ENCODE data around the gene TRIM69.
"Not testable (repeated sequence)": the region's sequence is repeated elsewhere in the genome, so short reads cannot be mapped to it uniquely, and the experiment has no call there.

The TRIM69 gene

GRCh38 chr15:44736181-44736765, at the start of gene TRIM69:
TRIM69 (plus strand) TSS chr15:44736528; CDS start chr15:44736705, 177 bp downstream.
- no peak for DNase-seq

- DNase-seq = not testable (repeated sequence)
Observed at GRCh38 chr15:44689318-44689717, 47.0 kb upstream of the TRIM69 start.

GRCh38 chr15:44690245-44690644, 46.1 kb upstream of the TRIM69 start:
- DNase-seq = peak; percentile 52

- DNase-seq = no peak
Observed at GRCh38 chr15:44692659-44693058, 43.7 kb upstream of the TRIM69 start.

- no peak for DNase-seq
Observed at GRCh38 chr15:44694416-44694815, 41.9 kb upstream of the TRIM69 start.

- DNase-seq = no peak
Observed at GRCh38 chr15:44695294-44695693, 41.0 kb upstream of the TRIM69 start.

GRCh38 chr15:44697014-44697413, 39.3 kb upstream of the TRIM69 start:
- DNase-seq = no peak

- no peak for DNase-seq
Observed at GRCh38 chr15:44698641-44699040, 37.7 kb upstream of the TRIM69 start.

- DNase-seq = not testable (repeated sequence)
Observed at GRCh38 chr15:44700676-44701075, 35.7 kb upstream of the TRIM69 start.

GRCh38 chr15:44705986-44706385, 30.3 kb upstream of the TRIM69 start:
- no peak for DNase-seq

GRCh38 chr15:44706401-44706800, 29.9 kb upstream of the TRIM69 start:
- DNase-seq = no peak

- DNase-seq = no peak
Observed at GRCh38 chr15:44706946-44707636, 29.2 kb upstream of the TRIM69 start.

- peak; percentile 79 for DNase-seq
Observed at GRCh38 chr15:44710236-44711095, 25.9 kb upstream of the TRIM69 start.

GRCh38 chr15:44711096-44711742, 25.1 kb upstream of the TRIM69 start, which contains the start of the genes B2M and PATL2:
B2M (plus strand) TSS chr15:44711517; CDS start chr15:44711547, 30 bp downstream.
PATL2 (minus strand) TSS chr15:44711323; CDS start chr15:44676490, 34,833 bp downstream.
- peak; percentile 98 for DNase-seq

GRCh38 chr15:44711743-44712345, 24.5 kb upstream of the TRIM69 start:
- DNase-seq = peak; percentile 76

GRCh38 chr15:44712346-44713005, 23.9 kb upstream of the TRIM69 start:
- DNase-seq = peak; percentile 84

- peak; percentile 64 for DNase-seq
Observed at GRCh38 chr15:44713006-44713966, 23.0 kb upstream of the TRIM69 start.

GRCh38 chr15:44715142-44715796, 21.1 kb upstream of the TRIM69 start:
- peak; percentile 51 for DNase-seq

- no peak for DNase-seq
Observed at GRCh38 chr15:44715797-44716334, 20.5 kb upstream of the TRIM69 start.
